ENCODE data around the gene NAA25.
"Not testable (repeated sequence)": the region's sequence is repeated elsewhere in the genome, so short reads cannot be mapped to it uniquely, and the experiment has no call there.

Gene NAA25

DNA sequence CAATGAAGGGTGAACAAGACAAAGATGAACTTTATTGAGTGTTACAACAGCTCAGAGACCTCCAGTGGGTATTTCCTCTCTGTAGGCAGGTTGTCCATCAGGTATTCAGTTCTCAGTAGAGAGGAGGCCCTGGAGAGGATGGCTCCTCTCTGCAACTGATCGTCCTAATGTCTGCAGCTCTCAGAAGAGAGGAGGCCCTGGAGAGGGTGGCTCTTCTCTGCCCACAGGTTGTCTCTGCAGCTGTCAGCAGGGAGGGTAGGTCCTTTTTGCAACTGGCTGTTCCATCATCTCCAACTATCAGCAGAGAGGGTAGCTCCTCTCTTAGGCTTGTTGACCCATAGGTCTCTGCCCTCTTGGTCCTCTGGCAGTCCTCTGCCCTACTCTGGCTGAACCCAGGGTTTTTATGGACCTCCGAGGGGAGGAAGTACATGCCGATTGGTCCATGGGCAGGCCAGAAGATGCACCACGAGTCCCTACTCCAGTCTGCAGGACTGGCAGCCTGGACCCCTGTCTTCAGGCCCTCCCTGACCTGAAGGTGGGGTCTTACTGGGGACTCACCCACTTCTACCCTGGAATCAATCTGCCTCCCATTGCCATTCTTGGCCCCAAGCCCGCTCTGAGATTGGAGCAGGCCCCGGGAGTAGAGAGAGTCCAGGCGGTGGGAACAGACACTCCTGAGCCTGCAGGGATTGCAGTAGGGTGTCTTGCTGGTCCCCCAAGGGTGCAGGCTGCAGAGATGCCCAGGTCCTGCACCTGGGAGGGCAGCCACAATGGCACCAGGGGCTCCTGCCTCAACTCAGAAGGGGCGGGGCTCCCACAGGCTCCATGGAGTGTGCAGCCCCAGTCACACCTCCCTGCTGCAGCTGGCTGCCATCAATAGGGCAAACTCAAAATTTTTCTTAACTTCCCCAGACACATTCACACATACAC lies 97.9 kb downstream of the NAA25 start:
- in situ Hi-C loops (cut with MboI; ENCODE audit: low sequenced_read_pairs): no loop called here

DNA sequence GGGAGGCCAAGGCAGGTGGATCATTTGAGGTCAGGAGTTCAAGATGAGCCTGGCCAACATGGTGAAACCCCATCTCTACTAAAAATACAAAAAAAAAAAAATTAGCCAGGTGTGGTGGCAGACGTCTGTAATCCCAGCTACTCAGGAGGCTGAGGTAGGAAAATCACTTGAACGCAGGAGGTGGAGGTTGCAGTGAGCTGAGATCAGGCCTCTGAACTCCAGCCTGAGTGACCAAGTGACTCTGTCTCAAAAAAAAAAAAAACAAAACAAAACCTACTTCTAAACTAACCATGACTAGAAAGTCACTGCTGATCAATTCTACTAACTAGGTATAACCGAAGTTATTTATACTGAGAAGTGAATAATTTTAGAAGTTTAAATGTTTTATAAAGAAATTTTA lies 99.0 kb downstream of the NAA25 start:
- in situ Hi-C loops (cut with MboI; ENCODE audit: low sequenced_read_pairs): not testable (repeated sequence)

DNA sequence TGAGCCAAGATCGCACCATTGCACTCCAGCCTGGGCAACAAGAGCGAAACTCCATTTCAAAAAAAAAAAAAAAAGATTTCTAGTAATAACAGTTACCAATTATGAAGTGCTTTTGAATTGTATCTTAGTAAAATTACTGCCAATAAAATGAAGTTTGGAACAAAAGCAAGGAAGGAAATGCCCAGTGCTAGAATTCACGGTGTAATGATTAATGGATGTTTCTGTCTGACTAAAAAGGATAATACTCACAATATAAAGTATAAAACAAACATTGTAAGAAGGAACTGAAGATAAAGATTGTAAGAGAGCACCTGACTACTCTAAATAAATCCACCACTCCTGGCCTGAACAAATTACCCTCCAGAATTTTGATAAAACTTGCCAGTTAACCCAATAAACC lies 99.7 kb downstream of the NAA25 start:
- in situ Hi-C loops (cut with MboI; ENCODE audit: low sequenced_read_pairs): no loop called here

DNA sequence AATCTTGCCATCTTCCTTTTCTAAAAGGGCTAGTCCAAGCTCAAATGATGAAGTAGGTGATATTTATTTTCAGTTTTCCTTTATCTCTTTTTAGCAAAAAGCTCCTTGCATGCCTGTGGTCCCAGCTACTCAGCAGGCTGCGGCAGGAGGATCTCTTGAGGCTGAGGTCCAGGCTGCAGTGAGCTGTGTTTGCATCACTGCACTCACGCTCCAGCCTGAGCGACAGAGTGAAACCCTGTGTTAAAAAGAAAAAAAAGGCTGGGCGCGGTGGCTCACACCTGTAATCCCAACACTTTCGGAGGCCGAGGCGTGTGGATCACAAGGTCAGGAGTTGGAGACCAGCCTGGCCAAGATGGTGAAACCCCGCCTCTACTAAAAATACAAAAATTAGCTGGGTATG lies 100.6 kb downstream of the NAA25 start:
- in situ Hi-C loops (cut with MboI; ENCODE audit: low sequenced_read_pairs): no loop called here

DNA sequence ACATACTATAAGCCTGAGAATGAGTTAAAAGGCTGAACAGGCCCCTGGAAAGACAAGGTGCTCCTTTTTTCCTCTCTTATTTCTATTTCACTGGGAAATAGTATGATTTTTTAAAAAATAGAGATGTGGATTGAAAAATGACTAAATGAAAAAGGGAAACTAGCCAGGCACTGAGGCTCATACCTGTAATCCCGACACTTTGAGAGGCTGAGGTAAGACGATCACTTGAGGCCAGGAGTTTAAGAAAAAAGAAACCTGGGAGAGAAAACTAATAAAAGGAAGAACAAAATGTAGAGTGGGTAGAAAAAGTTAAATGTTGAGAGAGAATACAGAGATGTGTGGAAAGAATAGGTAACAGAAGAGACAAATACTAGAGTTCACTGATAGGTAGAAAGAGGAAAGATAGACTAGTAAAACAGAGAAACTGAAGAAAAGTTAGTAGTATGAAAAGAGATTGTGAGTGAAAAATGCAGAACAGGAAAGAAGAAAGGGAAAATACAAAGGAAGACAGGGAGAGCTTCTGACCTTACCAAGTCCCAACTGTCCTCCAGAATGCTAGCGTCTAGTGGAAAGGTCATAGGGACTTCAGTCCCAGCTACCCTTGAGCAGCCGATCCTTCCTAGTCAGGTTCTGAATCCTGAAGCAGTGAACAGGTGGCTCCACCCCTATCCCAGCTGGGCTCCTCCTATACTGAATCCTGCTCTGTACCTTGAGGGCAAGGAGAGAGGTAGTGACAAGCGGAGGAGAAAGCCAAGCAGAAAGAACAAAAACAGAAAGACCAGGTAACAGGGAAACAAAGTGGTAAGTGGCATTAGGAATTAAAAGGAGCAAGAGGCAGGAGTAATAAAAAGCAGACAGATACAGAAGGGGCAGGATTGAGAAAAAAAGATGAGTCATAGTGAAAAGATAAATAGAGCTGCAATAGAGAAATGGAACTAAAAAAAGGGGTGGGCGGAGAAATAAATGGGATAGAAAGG lies 102.9 kb downstream of the NAA25 start:
- in situ Hi-C loops (cut with MboI; ENCODE audit: low sequenced_read_pairs): no loop called here

DNA sequence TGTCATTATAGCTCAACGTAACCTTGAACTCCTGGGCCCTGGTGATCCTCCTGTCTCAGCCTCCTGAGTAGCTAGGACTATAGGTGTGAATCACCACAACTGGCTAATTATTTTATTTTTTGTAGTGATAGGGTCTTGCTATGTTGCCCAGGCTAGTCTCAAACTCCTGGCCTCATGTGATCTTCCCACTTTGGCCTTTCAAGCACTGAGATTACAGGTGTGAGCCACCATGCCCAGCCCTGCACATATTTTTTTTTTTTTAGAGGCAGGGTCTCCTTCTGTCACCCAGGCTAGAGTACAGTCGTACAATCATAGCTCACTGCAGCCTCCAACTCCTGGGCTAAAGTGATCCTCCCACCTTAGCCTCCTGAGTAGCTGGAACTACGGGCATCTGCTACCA lies 104.5 kb downstream of the NAA25 start:
- in situ Hi-C loops (cut with MboI; ENCODE audit: low sequenced_read_pairs): no loop called here

DNA sequence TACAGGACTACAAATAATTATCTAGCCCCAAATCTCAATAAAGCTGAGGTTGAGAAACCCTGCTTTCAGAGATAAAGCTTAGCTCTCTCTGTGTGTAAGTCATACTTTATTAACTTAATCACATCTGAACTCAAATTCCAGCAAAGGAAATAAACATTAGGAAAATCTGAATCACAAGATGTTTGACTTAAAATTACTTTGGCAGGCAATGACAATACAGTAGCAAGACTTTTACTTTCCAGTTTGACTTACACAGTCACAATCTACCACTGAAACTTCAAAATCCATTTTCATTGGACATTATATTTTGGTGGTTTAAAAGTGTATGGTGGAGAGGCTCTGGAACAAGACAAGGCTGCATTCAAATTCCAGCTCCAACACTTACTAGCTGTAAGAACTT lies 107.0 kb downstream of the NAA25 start:
- in situ Hi-C loops (cut with MboI; ENCODE audit: low sequenced_read_pairs): no loop called here

DNA sequence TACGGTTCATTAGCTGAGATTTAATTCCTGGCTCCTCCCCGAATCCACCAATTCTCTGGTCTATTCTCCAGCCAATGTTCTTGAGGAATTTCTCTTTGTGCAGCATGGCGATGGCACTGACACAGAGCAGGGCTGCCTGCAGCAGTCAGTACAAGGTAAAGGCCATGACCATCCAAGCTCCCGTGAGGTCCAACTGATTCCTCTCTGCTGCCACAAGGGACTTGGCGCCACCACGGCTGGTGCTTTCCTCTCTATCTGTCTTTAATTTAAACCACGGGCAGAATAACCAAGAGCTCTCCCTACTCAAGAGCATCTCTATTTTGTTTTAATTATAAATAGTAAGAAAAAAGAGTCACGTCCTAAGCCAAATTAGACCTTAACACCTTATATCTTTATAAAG lies 107.8 kb downstream of the NAA25 start:
- in situ Hi-C loops (cut with MboI; ENCODE audit: low sequenced_read_pairs): no loop called here

DNA sequence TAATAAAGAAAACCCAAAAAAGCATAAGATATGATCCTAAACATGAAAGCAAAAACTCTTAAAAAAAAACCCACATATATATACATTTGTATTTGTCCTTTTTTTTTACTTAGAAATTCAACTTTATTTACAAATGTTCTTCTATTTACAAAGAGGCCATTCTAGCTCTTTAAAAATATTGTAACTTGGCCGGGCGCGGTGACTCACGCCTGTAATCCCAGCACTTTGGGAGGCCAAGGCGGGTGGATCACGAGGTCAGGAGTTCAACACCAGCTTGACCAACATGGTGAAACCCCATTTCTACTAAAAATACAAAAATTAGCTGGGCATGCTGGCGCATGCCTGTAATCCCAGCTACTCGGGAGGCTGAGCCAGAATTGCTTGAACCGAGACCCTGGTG lies 109.5 kb downstream of the NAA25 start:
- in situ Hi-C loops (cut with MboI; ENCODE audit: low sequenced_read_pairs): not testable (repeated sequence)

DNA sequence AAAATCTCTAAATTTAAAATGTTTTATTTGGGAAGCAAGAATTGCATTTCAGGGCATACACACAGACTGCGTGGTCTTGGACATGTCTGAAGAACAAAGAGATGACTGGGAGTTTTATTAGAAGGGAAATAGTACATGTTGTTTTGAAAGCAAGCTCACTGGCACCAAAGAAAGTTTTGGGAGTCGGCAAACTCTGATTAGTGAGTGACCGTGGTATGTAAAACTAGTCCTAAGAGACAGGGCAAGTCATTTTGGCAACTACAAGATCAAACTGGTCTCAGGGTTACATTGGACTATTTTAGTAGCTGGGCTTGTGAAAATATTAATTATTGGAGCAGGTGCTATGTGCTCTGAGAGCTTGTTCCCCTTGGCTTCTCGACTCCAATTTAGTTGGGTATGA lies 110.6 kb downstream of the NAA25 start:
- in situ Hi-C loops (cut with MboI; ENCODE audit: low sequenced_read_pairs): no loop called here

DNA sequence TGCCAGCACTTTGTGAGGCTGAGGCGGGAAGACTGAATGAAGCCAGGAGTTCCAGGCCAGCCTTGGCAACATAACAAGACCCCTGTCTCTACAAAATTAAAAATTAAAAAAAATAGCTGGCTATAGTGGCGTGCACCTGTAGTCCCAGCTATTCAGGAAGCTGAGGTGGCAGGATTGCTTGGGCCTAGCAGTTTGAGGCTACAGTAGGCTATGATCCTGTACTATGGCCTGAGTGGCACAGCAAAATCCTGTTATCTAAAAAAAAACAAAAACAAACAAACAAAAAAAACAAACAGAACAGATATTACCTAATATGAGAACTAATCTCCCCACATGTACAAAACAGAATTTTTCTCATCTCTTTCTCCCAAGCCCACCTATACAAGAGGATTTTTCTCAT lies 111.3 kb downstream of the NAA25 start:
- in situ Hi-C loops (cut with MboI; ENCODE audit: low sequenced_read_pairs): no loop called here

DNA sequence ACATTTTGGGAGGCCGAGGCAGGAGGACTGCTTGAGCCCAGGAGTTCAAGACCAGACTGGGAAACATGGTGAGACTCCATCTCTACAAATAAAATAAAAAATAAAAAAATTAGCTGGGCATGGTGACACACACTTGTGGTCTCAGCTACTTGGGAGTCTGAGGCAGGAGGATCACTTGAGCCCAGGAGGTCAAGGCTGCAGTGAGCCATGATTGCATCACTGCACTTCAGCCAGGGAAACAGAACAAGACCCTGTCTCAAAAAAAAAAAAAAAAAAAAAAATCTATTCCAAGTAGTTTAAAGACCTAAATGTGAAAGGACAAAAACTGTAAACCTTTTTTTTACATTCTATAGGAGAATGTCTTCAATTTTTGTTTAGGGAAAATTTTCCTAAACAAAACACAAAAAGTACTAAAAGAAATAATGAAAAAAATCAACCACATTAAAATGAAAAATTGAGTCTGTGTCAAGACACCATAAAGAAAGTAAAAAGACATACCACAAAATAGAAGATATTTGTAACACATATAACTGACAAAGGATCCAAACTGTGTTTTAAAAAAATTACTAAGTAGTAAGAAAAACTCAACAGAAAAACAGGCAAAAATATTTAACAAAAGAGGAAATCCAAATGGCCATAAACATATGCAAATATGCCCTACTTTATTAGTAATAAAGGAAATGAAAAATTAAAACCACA lies 112.7 kb downstream of the NAA25 start:
- in situ Hi-C loops (cut with MboI; ENCODE audit: low sequenced_read_pairs): no loop called here

DNA sequence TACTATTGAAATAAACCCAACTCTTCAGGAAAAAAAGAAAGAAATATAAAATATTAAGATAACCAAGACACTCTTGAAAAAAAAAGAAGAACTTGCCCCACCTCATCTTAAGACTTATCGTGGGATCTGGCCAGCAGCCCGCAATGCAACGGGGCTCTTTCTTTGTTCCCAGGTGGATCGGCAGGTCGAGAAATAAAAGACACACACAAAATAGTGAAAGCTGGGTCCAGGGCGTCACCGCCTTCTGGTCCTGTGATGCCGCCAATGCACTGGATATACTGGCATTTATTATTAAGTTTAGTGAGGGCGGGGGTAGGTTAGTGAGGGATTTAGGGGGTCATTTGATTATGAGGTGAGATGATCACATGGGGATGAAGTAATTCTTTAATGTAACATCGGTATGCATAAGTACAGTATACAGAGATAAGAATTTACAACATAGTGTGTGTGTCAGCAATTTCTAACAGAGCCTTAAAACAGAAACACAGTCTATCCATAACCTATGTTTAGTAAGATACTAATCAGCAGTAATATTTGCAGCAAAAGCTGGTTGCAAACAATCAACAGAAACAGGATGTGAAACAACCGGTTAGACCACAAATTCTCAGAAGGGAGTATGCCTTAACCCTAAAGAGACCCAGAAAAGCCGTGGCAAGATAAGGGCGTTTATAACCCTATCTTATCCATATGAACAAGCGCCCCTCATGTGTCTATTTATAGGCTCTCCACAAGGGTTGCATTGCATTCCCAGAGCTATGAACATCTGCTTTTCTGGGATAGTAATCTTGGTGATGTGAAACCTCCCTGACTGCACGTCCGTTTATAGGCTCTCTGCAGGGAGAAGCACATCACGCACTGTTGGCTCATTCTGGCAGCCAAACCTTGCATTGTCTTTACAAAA lies 114.1 kb downstream of the NAA25 start:
- in situ Hi-C loops (cut with MboI; ENCODE audit: low sequenced_read_pairs): not testable (repeated sequence)

DNA sequence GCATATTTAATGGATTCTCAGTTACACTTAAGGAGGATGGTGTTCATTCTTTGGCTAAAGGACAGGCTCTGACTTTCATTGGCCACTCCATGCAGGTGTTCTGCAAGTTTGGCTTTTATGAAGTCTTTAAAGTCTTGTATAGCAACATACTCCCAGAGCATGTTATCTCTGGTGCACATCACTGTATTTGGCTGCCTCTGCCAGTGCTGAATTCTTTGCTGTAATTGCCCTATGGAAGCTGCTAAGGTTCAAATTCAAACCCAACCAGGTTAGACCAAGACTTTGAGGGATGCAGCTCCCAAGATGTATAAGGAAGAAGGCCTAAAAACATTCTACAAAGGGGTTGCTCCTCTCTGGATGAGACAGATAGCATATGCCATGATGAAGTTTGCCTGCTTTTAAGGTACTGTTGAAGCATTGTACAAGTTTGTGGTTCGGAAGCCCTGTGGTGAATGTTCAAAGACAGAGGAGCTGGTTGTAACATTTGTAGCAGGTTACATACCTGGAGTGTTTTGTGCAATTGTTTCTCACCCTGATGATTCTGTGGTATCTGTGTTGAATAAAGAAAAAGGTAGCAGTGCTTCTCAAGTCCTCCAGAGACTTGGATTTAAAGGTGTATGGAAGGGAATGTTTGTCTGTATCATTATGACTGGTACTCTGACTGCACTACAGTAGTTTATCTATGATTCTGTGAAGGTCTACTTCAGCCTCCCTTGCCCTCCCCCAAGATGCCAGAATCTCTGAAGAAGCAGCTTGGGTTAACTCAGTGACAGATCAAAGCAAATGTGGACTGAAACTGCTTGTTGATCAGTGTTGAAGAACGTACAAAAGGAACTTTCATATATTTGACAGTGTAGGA lies 115.1 kb downstream of the NAA25 start:
- in situ Hi-C loops (cut with MboI; ENCODE audit: low sequenced_read_pairs): no loop called here

DNA sequence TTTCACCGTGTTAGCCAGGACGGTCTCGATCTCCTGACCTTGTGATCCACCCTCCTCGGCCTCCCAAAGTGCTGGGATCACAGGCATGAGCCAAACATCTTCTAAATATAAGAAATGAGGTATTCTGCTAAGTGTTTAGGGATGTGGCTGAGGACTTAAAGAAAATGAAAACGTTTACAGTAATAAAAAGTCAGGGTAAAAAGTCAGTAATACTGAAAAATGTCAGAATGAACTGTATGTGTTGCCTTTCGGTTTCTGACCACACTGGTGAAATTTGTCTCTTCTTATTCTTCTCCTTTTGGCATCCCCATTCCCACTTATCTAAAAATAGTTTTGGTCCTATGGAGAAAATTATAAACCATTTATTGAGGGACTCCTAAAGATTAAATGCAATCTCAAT lies 116.1 kb downstream of the NAA25 start:
- in situ Hi-C loops (cut with MboI; ENCODE audit: low sequenced_read_pairs): no loop called here

DNA sequence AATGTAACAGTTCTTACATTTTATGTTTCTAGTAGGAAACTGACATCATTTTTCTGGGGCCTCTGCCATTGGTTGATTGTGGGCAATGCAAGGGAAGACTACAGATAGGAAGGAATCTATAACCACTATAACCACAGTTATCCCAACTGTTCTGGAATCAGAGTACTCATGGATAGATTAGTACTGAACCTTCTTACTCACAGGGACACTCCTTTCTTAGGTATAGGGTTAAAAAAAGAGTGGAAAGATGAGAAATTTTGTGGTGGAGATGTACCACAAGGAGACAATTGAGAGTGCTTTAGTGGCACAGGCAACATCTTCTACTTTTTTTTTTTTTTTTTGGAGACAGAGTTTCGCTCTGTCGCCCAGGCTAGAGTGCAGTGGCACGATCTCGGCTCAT lies 116.6 kb downstream of the NAA25 start:
- in situ Hi-C loops (cut with MboI; ENCODE audit: low sequenced_read_pairs): no loop called here

DNA sequence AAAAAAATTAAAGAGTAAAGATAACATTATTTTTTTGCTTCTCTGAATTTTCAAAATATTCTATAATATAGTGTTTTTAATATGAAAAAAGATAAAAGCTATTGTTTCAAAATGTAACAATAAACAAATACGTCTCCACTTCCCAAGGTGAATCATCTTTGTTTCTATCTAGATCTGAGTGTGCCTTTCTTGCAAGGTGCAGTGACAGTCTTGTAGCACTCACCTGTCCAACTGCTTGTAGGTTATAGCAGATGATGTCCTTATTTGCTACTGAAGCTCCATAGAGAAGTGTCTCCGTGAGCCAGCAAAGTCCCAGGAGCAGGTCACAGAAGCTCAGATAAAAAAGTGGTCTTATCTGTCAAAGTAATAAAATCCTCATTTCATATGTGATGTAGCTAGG lies 117.0 kb downstream of the NAA25 start:
- in situ Hi-C loops (cut with MboI; ENCODE audit: low sequenced_read_pairs): no loop called here

DNA sequence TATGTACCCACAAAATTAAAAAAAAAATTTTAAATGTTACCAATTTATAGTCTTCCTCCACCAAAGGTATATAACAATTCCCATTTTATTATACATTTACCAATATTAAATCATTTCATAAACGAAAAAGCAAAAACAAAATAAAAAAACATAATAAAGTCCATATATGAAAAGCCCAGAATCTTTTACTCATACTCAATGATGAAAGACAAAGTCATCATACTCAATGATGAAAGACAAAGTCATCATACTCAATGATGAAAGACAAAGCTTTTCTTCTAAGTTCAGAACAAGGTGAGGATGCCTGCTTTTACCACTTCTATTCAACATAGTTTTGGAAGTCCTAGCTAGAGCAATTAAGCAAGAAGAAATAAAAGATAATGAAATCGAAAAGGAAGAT lies 123.8 kb downstream of the NAA25 start:
- in situ Hi-C loops (cut with MboI; ENCODE audit: low sequenced_read_pairs): no loop called here

DNA sequence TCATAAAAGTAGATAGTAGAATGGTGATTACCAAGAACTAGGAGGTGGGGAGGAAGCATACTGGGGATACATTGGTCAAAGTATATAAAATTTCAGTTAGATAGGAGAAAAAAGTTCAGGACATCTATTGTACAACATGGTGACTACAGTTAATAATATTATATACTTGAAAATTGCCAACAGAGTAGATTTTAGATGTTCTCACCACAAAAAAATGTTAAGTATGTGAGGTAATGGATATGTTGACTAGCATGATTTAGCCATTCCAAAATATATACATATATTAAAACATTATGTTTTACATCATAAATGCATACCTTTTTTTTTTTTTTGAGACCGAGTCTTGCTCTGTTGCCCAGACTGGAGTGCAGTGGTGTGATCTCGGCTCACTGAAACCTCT lies 126.6 kb downstream of the NAA25 start:
- in situ Hi-C loops (cut with MboI; ENCODE audit: low sequenced_read_pairs): no loop called here

Measured in HL-60/S4 treated with phorbol 12-myristate 13-acetate at 8.2 ng/mL for 4 days and 3 days (cell line).